HL-60 (cell line): ENCODE results near the gene S100A6.

Experiments
- POLR2AphosphoS5 ChIP-seq: IDR thresholded peaks from 2 replicates; pipeline ENCODE4 v1.6.1; 2012; ENCODE audit warnings: low read depth
- TF ChIP-seq, protein P1 (sequence below): IDR thresholded peaks from one replicate; pipeline ENCODE4 v1.5.1; 2011; ENCODE audit warnings: low read length, control low read depth, inconsistent platforms; ENCODE audit not compliant: insufficient read depth

DNA sequence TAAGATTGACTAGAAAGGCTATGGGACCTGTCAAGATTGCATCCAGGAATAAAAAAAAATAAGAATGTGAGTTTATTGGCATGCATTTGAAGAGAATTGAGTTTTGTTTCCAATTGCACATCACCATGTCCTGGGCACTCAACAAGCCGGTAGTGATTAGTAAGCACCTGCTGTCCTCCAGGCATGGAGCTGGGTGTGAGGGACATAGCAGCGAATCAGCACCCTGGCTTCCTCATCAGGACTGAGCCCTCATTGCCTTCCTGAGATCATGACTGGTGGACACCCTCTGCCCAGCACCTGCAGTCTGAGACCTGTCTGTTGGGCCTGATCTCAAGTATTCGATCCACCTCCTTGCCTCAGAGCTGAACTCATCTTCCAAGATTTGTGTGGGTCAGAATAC is 26.8 kb downstream of the S100A6 start:
- TF ChIP-seq, protein P1, sequence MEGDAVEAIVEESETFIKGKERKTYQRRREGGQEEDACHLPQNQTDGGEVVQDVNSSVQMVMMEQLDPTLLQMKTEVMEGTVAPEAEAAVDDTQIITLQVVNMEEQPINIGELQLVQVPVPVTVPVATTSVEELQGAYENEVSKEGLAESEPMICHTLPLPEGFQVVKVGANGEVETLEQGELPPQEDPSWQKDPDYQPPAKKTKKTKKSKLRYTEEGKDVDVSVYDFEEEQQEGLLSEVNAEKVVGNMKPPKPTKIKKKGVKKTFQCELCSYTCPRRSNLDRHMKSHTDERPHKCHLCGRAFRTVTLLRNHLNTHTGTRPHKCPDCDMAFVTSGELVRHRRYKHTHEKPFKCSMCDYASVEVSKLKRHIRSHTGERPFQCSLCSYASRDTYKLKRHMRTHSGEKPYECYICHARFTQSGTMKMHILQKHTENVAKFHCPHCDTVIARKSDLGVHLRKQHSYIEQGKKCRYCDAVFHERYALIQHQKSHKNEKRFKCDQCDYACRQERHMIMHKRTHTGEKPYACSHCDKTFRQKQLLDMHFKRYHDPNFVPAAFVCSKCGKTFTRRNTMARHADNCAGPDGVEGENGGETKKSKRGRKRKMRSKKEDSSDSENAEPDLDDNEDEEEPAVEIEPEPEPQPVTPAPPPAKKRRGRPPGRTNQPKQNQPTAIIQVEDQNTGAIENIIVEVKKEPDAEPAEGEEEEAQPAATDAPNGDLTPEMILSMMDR = no peak
- TF ChIP-seq POLR2AphosphoS5 = no peak
